ENCODE data around the gene TGFBR3L. TPM values are rescaled to one million over a fixed set of nuclear protein-coding genes. Genes with fewer than 3 reads are reported as not detected.

The TGFBR3L gene
- total and polyA plus RNA-seq, 2 of the 13 experiments (the other 11 are each of a cell fraction or from before 2014, with no cell fraction given): 0.20 to 1.0 TPM

DNA sequence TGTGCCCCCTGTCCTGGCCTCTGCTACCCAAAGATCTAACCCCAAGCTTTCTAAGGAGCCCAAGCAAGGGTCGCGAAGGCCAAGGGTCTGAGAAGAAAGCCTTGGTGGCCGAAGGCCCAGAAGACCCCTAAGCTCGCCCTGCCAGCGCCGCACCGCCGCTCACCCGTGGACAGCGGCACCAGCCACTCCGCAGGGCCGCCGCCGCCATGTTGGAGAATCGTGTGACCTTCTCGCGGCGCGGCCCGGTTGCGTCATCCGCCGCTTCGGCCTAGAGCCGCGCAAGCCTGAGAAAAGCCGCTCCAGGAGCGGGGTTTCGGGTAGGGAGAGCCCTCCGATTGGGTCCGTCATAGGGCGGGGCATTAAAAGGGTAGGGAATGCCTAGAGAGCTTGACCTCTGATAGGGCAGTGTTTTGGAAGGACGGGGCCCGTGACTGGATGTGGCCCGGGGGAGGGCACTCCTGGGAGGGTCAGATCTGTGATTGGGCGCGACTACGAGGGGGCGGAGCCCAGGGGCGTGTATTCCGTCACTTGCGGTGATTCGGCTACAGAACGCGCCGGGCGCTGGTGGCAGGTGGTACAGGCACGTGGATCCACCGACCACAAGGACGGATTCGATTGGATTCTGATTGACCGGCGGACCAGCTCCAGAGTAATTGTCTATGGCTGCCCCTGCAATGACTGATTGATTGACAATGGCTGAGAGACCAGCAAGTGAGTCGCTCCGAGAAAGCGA is 29.0 kb downstream of the TGFBR3L start, which contains the start of gene TIMM44 (continued):
- peak; percentile 90 for TF ChIP-seq ZNF781 (CRISPR knock-in tag; IDR thresholded peaks at IDR 0.05; ENCODE audit: borderline replicate concordance, not compliant biosample characterization)
- peak; percentile 87; the same call in 1 of the 2 replicates for TF ChIP-seq ZNF431 (CRISPR knock-in tag; IDR thresholded peaks at IDR 0.05; ENCODE audit: borderline replicate concordance, low read depth)
- peak; percentile 73 for TF ChIP-seq SMAD3 (CRISPR knock-in tag; IDR thresholded peaks at IDR 0.05)
- TF ChIP-seq, protein P1, sequence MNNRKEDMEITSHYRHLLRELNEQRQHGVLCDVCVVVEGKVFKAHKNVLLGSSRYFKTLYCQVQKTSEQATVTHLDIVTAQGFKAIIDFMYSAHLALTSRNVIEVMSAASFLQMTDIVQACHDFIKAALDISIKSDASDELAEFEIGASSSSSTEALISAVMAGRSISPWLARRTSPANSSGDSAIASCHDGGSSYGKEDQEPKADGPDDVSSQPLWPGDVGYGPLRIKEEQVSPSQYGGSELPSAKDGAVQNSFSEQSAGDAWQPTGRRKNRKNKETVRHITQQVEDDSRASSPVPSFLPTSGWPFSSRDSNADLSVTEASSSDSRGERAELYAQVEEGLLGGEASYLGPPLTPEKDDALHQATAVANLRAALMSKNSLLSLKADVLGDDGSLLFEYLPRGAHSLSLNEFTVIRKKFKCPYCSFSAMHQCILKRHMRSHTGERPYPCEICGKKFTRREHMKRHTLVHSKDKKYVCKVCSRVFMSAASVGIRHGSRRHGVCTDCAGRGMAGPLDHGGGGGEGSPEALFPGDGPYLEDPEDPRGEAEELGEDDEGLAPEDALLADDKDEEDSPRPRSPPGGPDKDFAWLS (CRISPR knock-in tag; IDR thresholded peaks at IDR 0.05; ENCODE audit: borderline replicate concordance): no peak
- TF ChIP-seq ZFP37 (CRISPR knock-in tag; IDR thresholded peaks at IDR 0.05; ENCODE audit: borderline replicate concordance): 0 out of 2 replicates have a peak, but pooled peaks have one; percentile 35
- no peak; the same call in 1 of the 2 replicates for TF ChIP-seq MIER3 (CRISPR knock-in tag; IDR thresholded peaks at IDR 0.05; ENCODE audit: borderline replicate concordance)
- TF ChIP-seq HDAC2 (CRISPR knock-in tag; IDR thresholded peaks at IDR 0.05): peak; percentile 37; the same call in 1 of the 2 replicates
- TF ChIP-seq, protein P2, sequence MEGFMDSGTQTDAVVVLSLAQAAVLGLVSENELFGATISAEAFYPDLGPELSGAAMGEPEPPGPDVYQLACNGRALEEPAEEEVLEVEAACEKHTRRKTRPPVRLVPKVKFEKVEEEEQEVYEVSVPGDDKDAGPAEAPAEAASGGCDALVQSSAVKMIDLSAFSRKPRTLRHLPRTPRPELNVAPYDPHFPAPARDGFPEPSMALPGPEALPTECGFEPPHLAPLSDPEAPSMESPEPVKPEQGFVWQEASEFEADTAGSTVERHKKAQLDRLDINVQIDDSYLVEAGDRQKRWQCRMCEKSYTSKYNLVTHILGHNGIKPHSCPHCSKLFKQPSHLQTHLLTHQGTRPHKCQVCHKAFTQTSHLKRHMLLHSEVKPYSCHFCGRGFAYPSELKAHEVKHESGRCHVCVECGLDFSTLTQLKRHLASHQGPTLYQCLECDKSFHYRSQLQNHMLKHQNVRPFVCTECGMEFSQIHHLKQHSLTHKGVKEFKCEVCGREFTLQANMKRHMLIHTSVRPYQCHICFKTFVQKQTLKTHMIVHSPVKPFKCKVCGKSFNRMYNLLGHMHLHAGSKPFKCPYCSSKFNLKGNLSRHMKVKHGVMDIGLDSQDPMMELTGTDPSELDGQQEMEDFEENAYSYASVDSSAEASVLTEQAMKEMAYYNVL (CRISPR knock-in tag; IDR thresholded peaks at IDR 0.05; ENCODE audit: borderline replicate concordance): peak; percentile 80
- no peak for TF ChIP-seq ZNF841 (CRISPR knock-in tag; IDR thresholded peaks at IDR 0.05; ENCODE audit: borderline replicate concordance)
- no peak for TF ChIP-seq RFXANK (CRISPR knock-in tag; IDR thresholded peaks at IDR 0.05)
- TF ChIP-seq STAT5B (CRISPR knock-in tag; IDR thresholded peaks at IDR 0.05): no peak
- peak; percentile 39; the same call in 1 of the 2 replicates for TF ChIP-seq NFKBIZ (CRISPR knock-in tag; IDR thresholded peaks at IDR 0.05)
- TF ChIP-seq, protein P3, sequence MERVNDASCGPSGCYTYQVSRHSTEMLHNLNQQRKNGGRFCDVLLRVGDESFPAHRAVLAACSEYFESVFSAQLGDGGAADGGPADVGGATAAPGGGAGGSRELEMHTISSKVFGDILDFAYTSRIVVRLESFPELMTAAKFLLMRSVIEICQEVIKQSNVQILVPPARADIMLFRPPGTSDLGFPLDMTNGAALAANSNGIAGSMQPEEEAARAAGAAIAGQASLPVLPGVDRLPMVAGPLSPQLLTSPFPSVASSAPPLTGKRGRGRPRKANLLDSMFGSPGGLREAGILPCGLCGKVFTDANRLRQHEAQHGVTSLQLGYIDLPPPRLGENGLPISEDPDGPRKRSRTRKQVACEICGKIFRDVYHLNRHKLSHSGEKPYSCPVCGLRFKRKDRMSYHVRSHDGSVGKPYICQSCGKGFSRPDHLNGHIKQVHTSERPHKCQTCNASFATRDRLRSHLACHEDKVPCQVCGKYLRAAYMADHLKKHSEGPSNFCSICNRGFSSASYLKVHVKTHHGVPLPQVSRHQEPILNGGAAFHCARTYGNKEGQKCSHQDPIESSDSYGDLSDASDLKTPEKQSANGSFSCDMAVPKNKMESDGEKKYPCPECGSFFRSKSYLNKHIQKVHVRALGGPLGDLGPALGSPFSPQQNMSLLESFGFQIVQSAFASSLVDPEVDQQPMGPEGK (CRISPR knock-in tag; IDR thresholded peaks at IDR 0.05): no peak; the same call in none of the 2 replicates
- peak; percentile 100 for TF ChIP-seq CEBPG (CRISPR knock-in tag; IDR thresholded peaks at IDR 0.05)
- no peak for TF ChIP-seq SSRP1 (CRISPR knock-in tag; IDR thresholded peaks at IDR 0.05)
- no peak; the same call in 1 of the 2 replicates for TF ChIP-seq FOXA3 (CRISPR knock-in tag; IDR thresholded peaks at IDR 0.05)
- TF ChIP-seq REL (CRISPR knock-in tag; conservative IDR thresholded peaks at IDR 0.05): no peak
- TF ChIP-seq, protein P4, sequence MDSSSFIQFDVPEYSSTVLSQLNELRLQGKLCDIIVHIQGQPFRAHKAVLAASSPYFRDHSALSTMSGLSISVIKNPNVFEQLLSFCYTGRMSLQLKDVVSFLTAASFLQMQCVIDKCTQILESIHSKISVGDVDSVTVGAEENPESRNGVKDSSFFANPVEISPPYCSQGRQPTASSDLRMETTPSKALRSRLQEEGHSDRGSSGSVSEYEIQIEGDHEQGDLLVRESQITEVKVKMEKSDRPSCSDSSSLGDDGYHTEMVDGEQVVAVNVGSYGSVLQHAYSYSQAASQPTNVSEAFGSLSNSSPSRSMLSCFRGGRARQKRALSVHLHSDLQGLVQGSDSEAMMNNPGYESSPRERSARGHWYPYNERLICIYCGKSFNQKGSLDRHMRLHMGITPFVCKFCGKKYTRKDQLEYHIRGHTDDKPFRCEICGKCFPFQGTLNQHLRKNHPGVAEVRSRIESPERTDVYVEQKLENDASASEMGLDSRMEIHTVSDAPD (CRISPR knock-in tag; IDR thresholded peaks at IDR 0.05): 0 out of 2 replicates have a peak, but pooled peaks have one; percentile 31
- peak; percentile 91 for TF ChIP-seq CREB1 (IDR thresholded peaks at IDR 0.05)
- peak; percentile 97 for TF ChIP-seq CREB1 (CRISPR knock-in tag; IDR thresholded peaks at IDR 0.05)
- TF ChIP-seq SOX5 (CRISPR knock-in tag; IDR thresholded peaks at IDR 0.05; ENCODE audit: borderline replicate concordance): peak; percentile 7; the same call in 1 of the 2 replicates
- TF ChIP-seq ZNF572 (CRISPR knock-in tag; IDR thresholded peaks at IDR 0.05): no peak

Data from HepG2 (cell line).